ENCODE results near the gene AK2.

- TF ChIP-seq, protein P1, sequence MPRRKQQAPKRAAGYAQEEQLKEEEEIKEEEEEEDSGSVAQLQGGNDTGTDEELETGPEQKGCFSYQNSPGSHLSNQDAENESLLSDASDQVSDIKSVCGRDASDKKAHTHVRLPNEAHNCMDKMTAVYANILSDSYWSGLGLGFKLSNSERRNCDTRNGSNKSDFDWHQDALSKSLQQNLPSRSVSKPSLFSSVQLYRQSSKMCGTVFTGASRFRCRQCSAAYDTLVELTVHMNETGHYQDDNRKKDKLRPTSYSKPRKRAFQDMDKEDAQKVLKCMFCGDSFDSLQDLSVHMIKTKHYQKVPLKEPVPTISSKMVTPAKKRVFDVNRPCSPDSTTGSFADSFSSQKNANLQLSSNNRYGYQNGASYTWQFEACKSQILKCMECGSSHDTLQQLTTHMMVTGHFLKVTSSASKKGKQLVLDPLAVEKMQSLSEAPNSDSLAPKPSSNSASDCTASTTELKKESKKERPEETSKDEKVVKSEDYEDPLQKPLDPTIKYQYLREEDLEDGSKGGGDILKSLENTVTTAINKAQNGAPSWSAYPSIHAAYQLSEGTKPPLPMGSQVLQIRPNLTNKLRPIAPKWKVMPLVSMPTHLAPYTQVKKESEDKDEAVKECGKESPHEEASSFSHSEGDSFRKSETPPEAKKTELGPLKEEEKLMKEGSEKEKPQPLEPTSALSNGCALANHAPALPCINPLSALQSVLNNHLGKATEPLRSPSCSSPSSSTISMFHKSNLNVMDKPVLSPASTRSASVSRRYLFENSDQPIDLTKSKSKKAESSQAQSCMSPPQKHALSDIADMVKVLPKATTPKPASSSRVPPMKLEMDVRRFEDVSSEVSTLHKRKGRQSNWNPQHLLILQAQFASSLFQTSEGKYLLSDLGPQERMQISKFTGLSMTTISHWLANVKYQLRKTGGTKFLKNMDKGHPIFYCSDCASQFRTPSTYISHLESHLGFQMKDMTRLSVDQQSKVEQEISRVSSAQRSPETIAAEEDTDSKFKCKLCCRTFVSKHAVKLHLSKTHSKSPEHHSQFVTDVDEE (CRISPR knock-in tag; IDR thresholded peaks at IDR 0.05), result no peak
- TF ChIP-seq CSRNP3 (CRISPR knock-in tag; IDR thresholded peaks at IDR 0.05) (no peak), TOX (CRISPR knock-in tag; IDR thresholded peaks at IDR 0.05; ENCODE audit: borderline replicate concordance) (no peak), ZFP3 (CRISPR knock-in tag; IDR thresholded peaks at IDR 0.05) (no peak), CSDC2 (CRISPR knock-in tag; IDR thresholded peaks at IDR 0.05) (no peak)
These were observed 67.1 kb downstream of the AK2 start for GRCh38 chr1:32969566-32969965.

All from SK-N-SH treated with all-trans-retinoic acid at 6 μM for 48 hours (cell line).